B cell (primary cell): Measurements from ENCODE around the gene FMN2.

Source experiments
- CTCF ChIP-seq: fragments of 200-600 bp; IDR thresholded peaks from one replicate; pipeline ENCODE4 v1.8.0; 2022; ENCODE audit warnings: antibody characterized with exemption, mild to moderate bottlenecking
- EZH2 ChIP-seq: IDR thresholded peaks from 2 replicates; pipeline ENCODE4 v1.6.1; 2012; ENCODE audit warnings: borderline replicate concordance, low read depth, mild to moderate bottlenecking, moderate library complexity, low read length; ENCODE audit not compliant: insufficient read depth, poor library complexity, severe bottlenecking

- TF ChIP-seq CTCF (no peak), EZH2 (no peak)
Measured at GRCh38 chr1:240294566-240294965, 202.9 kb downstream of the FMN2 start.
